H7 (cell line): Measurements from ENCODE around the gene CXCL12. TPM values are rescaled to one million over a fixed set of nuclear protein-coding genes. Genes with fewer than 3 reads are reported as not detected.

ENCODE experiments used
- DNase-seq: peaks from one replicate; pipeline ENCODE4 v3.0.0; 2012
- H3K27me3 ChIP-seq: 2 replicates; pipeline ENCODE4 v1.6.0; 2011; ENCODE audit warnings: mild to moderate bottlenecking, low read length; ENCODE audit not compliant: control insufficient read depth, insufficient read depth
- H3K36me3 ChIP-seq: replicated peaks from 2 replicates; pipeline ENCODE4 v1.5.1; 2011; ENCODE audit warnings: low read length; ENCODE audit not compliant: control insufficient read depth, insufficient read depth
- H3K4me3 ChIP-seq: 2 replicates; pipeline ENCODE4 v1.5.1; 2011; ENCODE audit warnings: low read depth, mild to moderate bottlenecking, control low read depth, low read length, moderate library complexity; ENCODE audit not compliant: insufficient read depth
- total RNA-seq: library from RNA; depleted of rRNA; stranded (reverse); fragments of >200 nt; shearing (Covaris generic); gene quantifications from 2 replicates; pipeline ENCODE4 v1.2.3, GENCODE V29; 2014

Gene CXCL12
- total RNA-seq, 1 experiment from 2014 or later: 21.1 TPM

DNA sequence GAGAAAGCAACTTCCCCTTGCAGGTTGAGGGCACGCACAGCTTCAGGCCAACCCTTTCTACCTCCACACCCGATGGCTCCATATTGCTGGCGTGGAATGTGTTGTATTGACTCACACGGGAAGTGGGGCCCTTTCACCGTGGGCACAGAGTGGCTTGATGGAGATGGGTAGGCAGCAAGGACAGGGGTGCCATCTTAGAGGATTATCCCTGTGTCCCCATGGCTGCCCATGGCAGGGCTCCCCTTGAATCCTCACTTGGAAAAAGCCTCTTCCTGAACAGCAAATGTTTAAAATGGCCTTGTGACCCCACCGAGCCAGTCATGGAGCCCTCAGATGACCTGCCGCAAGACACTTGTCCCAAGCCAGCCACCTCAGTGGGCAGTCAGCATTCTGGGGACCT lies 31.2 kb downstream of the CXCL12 start:
- H3K36me3 ChIP-seq: no peaks in the 10 kb centered on the region
- DNase-seq: no peak
- H3K4me3 ChIP-seq: no peak overlapping the region
- 0 out of 2 replicates have a peak, but pooled peaks cover 2% of the 10 kb centered on the region for H3K27me3 ChIP-seq

DNA sequence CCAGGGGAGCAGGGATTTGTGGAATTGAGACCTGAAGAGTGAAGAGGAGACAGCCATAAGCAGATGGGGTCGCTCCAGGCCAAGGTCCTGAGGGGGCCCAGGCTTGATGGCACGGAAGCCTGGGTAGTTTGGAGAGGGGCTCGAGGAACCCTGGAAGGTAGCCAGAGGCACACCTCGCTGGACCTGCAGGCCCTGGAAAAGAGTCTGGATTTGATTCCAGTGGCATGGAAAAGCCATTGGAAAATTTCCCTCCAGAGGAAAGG lies 31.8 kb downstream of the CXCL12 start:
- DNase-seq: no peak
- no peaks in the 10 kb centered on the region for H3K36me3 ChIP-seq
- 0 out of 2 replicates have a peak, but pooled peaks cover 2% of the 10 kb centered on the region for H3K27me3 ChIP-seq
- H3K4me3 ChIP-seq: no peak overlapping the region

DNA sequence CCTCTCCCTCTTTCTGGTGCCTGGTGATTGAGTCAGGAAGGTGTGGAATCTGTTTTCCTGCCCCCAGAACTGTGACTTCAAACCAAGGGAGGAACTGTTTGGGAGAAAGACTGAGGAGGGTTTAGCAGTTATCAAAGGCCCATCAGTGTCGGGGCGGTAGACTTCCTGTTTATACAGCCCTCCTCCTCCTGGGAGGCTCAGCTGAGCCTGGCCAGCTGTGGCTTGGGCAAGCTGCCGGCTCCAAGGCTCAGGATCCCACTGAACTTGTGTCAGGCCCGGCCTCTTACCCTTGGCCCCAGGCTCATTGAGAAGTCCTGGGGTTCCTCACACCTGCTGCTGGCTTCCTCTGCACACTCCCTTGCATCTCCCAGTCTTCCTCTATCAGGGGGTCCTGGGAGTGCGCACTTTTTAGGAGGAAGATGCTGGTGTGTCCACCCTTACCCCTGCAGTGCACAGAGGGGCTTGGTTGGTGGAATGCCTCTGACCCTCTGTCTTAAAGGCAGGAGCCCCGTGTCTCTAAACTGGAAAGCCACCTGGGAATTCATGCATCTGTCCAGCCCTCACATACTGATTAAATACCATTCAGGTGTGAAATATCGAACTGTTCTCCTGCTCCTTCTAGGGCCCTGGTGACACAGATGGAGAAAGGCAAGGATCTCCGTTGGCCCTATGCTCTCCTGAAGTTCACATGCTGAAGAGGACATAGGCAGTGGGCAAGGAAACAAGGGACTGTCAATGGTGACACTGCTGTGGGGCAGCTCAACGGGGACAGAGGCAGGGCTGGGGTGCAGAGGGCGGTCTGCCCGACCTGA lies 32.4 kb downstream of the CXCL12 start:
- no peak for DNase-seq
- Histone ChIP-seq H3K27me3 (0 out of 2 replicates have a peak, but pooled peaks cover 2% of the 10 kb centered on the region), H3K36me3 (no peaks in the 10 kb centered on the region), H3K4me3 (no peak overlapping the region)

DNA sequence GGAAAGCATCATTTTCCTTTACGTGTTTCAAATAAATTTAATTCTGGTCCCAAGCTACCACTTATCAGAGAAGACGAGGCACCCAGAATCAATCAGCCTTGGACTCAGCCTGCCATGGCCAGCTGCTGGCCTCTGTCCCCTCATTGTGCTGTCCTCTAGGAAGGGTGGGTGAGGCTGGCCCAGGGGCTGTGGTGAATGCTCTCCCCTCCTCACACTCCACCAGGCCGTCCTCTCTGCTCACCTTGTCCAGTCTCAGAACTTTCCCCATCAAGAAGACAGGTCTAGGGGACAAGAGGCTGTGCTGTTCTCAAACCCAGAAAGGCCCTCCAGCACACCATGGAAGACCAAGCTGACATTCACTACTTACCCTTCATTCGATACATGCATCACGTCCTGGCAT lies 36.4 kb downstream of the CXCL12 start:
- Histone ChIP-seq H3K4me3 (no peak overlapping the region), H3K27me3 (0 out of 2 replicates have a peak, but pooled peaks cover 2% of the 10 kb centered on the region), H3K36me3 (no peaks in the 10 kb centered on the region)
- no peak for DNase-seq

DNA sequence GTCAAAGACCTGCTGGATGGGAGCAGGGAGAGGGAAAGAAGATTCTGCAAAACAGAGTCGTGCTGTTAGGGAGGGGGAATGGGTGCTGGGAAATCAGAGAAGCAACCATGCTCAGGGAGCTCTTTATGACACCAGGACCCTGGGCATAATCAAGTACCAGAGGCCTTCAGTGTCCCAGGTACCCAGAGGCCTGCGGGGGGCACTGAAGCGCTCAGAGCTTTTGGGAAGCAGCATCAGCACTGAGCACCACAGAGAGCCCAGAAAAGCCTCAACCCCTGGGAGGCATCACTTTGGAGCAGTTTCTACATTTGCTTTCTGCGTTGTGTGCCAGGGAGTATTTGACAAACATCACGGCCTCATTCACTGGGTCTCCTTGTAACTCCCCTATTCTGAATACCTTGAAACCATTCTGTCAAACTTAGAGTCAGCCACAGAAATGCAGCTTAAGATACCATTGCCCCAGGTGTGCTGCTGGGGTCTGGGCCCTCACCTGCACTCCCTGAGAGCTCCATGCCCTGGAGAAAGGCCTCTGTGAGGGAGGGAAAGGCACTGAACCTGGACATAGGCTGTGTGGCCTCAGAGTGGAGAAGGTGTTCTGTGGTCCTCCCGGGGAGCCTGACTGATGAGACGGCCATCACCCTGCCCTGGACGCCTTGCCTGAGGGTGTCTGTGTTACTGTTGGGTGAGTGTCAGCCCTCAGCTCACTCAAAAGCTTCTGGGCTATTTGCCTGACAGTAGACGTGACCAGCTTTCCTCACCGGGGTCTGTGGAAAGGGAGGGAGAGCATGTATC lies 37.1 kb downstream of the CXCL12 start:
- DNase-seq: no peak
- 0 out of 2 replicates have a peak, but pooled peaks cover 2% of the 10 kb centered on the region for H3K27me3 ChIP-seq
- no peak overlapping the region for H3K4me3 ChIP-seq
- no peaks in the 10 kb centered on the region for H3K36me3 ChIP-seq

DNA sequence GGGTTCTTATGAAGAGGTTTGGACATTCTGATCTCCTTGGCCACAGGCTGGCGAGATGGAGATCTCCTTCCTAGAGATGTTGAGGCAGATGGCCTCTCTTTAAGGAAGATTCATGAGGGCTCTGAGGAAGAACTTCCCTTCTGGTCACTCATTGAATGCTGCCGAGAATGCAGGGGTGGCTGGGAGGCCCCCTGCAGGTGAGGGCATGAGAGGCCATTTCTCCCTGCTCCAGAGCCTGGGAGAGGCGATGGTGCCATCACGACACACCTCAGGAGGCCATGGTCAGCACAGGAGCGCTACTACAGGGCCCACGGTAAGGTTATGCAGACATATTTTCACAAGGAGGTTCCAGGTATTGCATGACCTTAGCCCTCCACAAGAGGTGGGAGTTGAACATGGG lies 40.2 kb downstream of the CXCL12 start:
- Histone ChIP-seq H3K36me3 (no peaks in the 10 kb centered on the region), H3K27me3 (no peaks in the 10 kb centered on the region)
- no peak for DNase-seq

DNA sequence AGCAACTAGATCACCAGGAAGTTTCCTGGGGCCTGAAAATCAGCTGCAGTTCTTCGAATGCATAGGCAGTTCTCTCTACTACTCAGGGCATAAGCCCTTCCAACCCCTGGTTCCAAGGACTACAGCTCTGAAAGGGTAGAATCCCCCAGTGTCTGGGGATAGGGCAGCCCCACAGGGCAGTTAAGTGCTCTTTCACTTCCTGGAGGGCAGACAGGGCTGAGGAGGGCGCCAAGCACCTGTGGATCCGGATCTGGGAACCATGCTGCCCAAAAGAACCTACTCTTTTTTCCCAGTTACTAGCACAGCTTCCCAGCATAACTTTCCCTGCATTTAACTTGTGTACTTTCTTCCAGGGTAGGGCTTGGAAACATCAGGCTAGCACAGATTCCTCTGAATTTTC lies 41.1 kb downstream of the CXCL12 start:
- H3K27me3 ChIP-seq: no peaks in the 10 kb centered on the region
- H3K4me3 ChIP-seq: no peak overlapping the region
- DNase-seq: no peak
- H3K36me3 ChIP-seq: no peaks in the 10 kb centered on the region

More for the DNA sequence above, 40.2 kb downstream of the CXCL12 start:
- H3K4me3 ChIP-seq: no peak overlapping the region

DNA sequence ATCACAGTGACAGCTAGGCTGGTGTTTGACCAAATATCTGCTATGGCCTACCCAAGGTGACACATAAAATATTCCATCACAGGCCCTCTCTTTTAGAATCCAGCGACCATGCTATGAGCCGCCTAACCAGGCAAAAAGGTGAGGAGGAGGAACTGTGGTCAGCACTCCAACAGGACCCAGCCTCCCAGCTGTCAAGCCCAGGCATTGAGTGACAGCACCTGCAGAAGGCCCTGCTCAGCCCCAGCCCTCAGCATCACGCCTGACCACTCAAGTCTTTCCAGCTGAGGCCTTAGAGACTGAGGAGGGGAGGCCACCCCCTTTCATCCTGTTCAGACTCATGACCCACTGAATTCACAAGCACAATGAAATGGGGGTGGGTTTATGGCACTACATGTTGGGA lies 43.0 kb downstream of the CXCL12 start:
- no peak for DNase-seq
- H3K4me3 ChIP-seq: no peak overlapping the region
- H3K27me3 ChIP-seq: no peaks in the 10 kb centered on the region
- no peaks in the 10 kb centered on the region for H3K36me3 ChIP-seq

DNA sequence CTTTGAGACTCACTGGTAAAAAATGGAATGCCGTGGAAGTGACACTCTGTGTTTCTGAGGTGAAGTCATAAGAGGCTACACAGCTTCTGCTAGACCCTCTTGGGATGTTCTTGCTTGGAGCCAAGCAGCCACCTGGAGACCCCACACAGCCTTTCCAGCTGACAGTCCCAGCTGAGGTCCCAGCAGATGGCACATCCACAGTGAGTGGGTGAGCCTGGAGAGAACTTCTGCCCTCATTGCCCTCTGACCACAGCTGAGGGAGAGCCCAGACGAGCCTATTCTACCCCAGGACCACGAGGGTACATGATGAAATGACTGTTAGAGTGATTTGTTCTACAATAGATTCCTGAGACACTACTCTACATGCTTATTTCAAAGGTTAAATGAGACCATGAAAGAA lies 44.3 kb downstream of the CXCL12 start:
- Histone ChIP-seq H3K36me3 (no peaks in the 10 kb centered on the region), H3K27me3 (no peaks in the 10 kb centered on the region), H3K4me3 (no peak overlapping the region)
- DNase-seq: no peak

DNA sequence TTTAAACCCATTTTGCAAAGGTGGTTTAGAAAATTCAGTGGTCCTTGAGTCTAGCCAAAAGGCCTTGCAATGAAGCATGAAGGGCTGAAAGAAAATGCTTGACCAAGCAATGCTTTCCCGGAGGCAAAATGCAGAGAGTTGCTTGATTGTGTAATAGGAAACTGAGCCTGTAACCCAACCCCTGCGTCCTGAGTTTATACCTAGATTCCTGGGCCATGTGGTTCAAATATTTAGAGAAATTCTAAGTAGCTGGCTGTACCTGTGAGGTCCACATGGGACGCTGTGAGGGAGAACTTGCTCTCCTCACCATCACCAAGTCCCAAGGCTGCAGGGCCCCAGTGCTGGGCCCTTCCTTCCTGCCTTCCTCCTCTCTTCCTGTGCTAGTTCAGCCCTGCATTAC lies 45.7 kb downstream of the CXCL12 start:
- Histone ChIP-seq H3K36me3 (no peaks in the 10 kb centered on the region), H3K4me3 (no peak overlapping the region), H3K27me3 (no peaks in the 10 kb centered on the region)
- DNase-seq: no peak

DNA sequence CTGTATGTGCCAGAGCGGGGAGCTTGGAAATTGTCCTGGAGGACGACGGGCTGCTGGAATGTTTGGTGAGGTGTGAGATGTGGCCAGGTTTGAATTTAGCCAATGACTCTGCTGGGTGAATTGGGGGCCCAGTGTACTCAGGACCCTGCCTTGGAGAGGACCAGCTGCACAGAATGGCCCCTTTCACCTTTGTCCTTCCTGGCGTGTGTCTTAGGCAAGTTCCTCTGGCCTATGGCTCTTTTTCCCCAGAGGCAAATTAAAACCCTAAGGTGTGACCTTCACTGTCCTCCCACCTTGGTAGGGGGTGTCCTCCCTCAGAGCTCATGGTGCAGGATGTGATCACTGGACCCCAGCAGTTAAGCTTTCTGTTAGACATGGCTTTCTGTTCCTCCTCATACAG lies 47.8 kb downstream of the CXCL12 start:
- Histone ChIP-seq H3K27me3 (no peaks in the 10 kb centered on the region), H3K36me3 (no peaks in the 10 kb centered on the region), H3K4me3 (no peak overlapping the region)
- DNase-seq: no peak

DNA sequence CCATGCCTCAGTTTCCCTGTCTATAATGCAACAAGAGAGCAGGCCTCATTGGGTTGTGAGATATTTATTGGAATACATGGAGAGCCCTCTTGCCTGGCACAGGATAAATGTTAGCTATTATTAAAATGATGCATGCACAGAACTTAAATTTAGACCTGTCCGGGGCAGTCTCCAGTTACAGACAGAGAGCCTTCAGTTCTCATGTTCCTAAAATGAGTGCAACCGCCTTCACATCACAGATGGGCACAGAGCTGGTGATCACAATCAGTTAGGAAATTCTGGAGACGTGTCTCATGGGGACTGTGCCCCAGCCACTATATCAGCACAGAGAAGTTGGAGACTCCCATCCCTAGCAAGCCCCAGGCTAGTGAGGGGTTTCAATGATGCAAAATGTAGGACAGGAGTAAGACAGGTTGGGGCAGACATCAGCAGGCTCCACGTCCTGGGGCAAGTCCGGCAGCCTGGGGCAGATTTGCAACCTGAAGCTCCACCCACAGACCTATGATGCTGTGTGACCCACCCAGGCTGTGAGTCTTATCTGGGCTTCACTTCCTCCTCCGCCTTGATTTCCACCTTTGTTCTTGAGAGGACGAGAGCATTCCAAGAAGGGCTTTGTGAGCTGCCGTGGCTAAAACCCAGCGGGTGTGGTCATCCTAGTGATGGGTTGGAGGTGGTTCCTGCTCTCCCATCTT lies 49.4 kb downstream of the CXCL12 start:
- Histone ChIP-seq H3K36me3 (no peaks in the 10 kb centered on the region), H3K4me3 (no peak overlapping the region), H3K27me3 (no peaks in the 10 kb centered on the region)
- DNase-seq: no peak

DNA sequence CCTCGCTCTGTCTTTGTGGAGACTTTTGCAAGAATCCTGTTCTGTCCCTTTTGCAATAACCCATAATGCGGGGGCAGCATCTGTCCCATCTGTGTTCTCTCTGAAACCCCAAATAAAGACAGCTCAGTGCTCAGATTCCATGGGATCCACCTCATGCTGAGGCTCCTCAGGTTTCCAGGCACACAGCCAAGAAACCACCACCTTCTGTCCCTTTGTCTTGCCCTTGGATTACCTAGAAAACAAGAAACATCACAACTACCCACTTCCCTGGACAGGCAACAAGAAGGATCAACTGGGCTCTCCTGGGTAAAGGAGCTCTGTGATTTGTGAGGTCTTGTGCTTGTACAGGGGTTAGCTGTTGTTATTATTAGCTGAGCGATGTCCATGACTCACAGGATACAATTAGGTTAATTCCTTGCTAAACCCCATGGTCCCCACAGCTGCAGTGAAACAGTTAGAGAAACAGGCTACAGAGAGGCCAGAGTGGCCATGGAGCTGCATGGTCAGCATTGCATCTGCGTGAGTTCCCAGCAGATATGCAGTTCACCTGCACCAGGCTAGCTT lies 50.2 kb downstream of the CXCL12 start:
- DNase-seq: no peak
- H3K4me3 ChIP-seq: no peak overlapping the region
- no peaks in the 10 kb centered on the region for H3K36me3 ChIP-seq
- H3K27me3 ChIP-seq: no peaks in the 10 kb centered on the region

DNA sequence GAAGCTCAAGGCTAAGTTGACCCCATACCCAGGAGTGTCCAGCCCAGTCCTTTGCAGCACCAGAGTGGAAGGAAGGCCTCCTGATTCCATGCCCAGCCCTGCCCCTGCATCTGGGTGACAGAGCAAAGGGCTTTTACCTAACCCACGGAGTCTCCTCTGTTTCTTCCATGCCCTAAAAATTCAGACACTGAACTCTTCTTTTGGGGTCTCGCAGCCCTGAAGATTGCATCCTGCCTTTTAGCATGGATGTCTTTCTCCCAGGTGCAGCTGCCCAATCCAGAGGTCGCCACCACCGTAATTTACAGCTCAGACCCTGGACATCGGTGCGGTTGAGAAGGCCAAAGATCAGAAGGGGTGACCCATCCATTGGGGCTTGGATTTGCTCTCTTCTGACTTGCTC lies 50.8 kb downstream of the CXCL12 start:
- Histone ChIP-seq H3K36me3 (no peaks in the 10 kb centered on the region), H3K27me3 (no peaks in the 10 kb centered on the region), H3K4me3 (no peak overlapping the region)
- DNase-seq: no peak
